Mucosa of descending colon (tissue), 3 donors: ENCODE results near the gene CISD3. TPM values are rescaled to one million over a fixed set of nuclear protein-coding genes. Genes with fewer than 3 reads are reported as not detected.

Experiments
- ATAC-seq: fragments of 200-7000 bp; cut with Tn5 transposase; one replicate; pipeline ENCODE4 v1.9.1; 2020; ENCODE audit warnings: mild to moderate bottlenecking, moderate library complexity
- DNase-seq, 3 donors: peaks; one replicate each; pipeline ENCODE4 v3.0.0-alpha.2; 2020
- H3K36me3 ChIP-seq: fragments of 200-600 bp; one replicate; pipeline ENCODE4 v1.8.0; 2021; ENCODE audit warnings: low read depth, mild to moderate bottlenecking
- H3K4me1 ChIP-seq: fragments of 200-600 bp; one replicate; pipeline ENCODE4 v1.8.0; 2021; ENCODE audit warnings: low read depth, mild to moderate bottlenecking
- H3K4me3 ChIP-seq: fragments of 200-600 bp; one replicate; pipeline ENCODE4 v1.8.0; 2021; ENCODE audit warnings: mild to moderate bottlenecking
- H3K9me3 ChIP-seq: fragments of 200-600 bp; one replicate; pipeline ENCODE4 v1.8.0; 2021; ENCODE audit warnings: mild to moderate bottlenecking
- intact Hi-C, 2 donors: fragments of 100-400 bp; cut with DNase I in 1 of 2; cut with micrococcal nuclease in 1 of 2; formaldehyde crosslinking; loops; one replicate each; pipeline versions ENCODE4 v1.11.0 to v1.11.1; 2022; cut with DNase I, micrococcal nuclease
- microRNA-seq: library from miRNA; unstranded; fragments of <30 nt; microRNA quantifications from one replicate; pipeline ENCODE4, GENCODE V29; 2019
- total RNA-seq, 3 donors: library from RNA; stranded (reverse); fragmentation: NEBNext Ultra II Directional in 2 of 3; extraction: Animal tissue kit (Norgen Biotek cat#: 25700) in 2 of 3; gene quantifications; one replicate each; pipeline versions ENCODE4 v1.2.1 to v1.2.4, GENCODE V29; 2021 to 2023
- TF ChIP-seq, protein P1 (sequence below): fragments of 200-600 bp; IDR thresholded peaks from one replicate; pipeline ENCODE4 v1.8.0; 2022; ENCODE audit warnings: antibody characterized with exemption, mild to moderate bottlenecking
- donor health status: DM: no; HTN: no; CAD: no; lungs with moderate emphysema.
- donor health status: DM: no; HTN: no; CAD: no.
- donor health status: DM: no; HTN: yes; CAD: no.

The CISD3 gene
- total RNA-seq, 3 donors from 2014 or later: 60.8 to 101 (median 91.8) TPM

DNA sequence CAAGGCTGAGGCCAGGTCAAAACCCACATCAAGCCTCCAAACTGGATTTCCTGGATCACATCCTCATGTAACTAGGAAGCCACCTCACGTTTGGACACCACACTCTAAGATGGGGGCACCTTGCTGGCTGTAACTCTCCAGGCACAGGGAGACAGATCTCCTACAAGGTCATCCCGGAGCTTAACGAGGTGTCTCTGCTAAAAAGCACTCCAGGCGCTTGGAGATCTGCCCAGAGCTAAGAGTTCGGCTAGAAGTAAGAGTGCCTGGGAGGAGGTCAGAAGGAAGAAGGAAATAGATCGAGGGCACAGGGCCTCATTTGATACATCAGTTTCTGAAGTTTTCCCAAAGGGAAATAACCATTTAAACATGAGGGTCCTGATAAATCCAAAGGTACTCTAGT lies 38.3 kb downstream of the CISD3 start:
- no peaks in the 10 kb centered on the region for H3K36me3 ChIP-seq
- ATAC-seq (no peak), DNase-seq (no peak)
- no peak overlapping the region for H3K4me3 ChIP-seq
- intact Hi-C loops: loop anchor here in 1 of 2 donors (10.0 kb wide), 1 partner anchor 46 kb away; no protein-coding TSS in a partner anchor
- H3K9me3 ChIP-seq: no peaks in the 10 kb centered on the region
- TF ChIP-seq, protein P1, sequence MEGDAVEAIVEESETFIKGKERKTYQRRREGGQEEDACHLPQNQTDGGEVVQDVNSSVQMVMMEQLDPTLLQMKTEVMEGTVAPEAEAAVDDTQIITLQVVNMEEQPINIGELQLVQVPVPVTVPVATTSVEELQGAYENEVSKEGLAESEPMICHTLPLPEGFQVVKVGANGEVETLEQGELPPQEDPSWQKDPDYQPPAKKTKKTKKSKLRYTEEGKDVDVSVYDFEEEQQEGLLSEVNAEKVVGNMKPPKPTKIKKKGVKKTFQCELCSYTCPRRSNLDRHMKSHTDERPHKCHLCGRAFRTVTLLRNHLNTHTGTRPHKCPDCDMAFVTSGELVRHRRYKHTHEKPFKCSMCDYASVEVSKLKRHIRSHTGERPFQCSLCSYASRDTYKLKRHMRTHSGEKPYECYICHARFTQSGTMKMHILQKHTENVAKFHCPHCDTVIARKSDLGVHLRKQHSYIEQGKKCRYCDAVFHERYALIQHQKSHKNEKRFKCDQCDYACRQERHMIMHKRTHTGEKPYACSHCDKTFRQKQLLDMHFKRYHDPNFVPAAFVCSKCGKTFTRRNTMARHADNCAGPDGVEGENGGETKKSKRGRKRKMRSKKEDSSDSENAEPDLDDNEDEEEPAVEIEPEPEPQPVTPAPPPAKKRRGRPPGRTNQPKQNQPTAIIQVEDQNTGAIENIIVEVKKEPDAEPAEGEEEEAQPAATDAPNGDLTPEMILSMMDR: no peak
- H3K4me1 ChIP-seq: no peaks in the 10 kb centered on the region

DNA sequence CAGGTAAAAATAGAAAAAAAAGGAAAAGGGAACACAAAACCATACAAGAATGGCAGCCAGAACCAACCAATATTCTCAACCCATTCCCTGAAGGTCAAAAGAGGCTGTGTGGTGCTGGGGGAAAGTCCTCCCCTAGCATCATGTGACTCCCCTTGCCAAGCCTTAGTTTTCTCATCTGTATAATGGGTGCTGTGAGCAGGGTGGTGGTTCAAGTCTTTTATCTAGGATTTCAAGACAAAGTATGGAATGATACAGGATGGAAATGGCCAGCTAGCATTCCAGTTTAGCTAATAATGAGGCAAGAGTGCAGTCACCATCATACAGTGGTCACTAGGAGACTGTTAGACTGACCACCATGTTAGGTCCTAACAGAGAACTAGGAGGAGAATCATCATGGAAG lies 43.1 kb downstream of the CISD3 start:
- DNase-seq (no peak), ATAC-seq (no peak)
- H3K4me3 ChIP-seq: no peak overlapping the region
- H3K9me3 ChIP-seq: no peaks in the 10 kb centered on the region
- H3K36me3 ChIP-seq: peaks cover 3% of the 10 kb centered on the region
- intact Hi-C loops: no loop called here
- TF ChIP-seq, protein P1: no peak
- no peaks in the 10 kb centered on the region for H3K4me1 ChIP-seq

DNA sequence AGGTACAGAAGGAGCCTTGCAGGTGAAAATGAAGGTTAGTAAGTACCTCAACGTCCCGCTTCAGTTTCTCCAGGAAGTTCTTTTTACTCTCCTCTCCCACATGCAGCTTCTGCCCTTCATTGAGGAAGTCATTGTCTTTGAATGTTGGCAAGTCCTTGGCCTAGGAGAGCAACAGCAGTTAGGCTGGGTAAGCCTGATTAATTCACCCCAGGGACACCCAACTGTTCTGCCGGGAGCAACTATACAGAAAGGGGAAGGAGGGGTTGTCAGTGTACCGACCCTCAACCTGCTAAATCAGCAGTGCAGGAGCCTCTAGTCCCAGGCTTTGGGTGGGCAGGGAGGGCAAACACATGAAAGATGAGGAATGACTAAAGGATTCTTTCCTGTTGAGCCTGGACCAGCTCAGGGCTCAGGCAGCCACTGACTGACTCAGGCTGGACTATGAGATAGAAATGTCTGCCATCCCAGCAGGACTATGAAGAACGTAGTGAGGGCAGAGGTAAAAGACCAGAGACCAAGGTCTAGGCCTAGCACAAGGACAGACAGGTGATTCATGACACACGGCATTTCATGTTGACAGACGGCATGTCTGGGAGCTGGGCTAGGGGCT lies 47.6 kb downstream of the CISD3 start:
- TF ChIP-seq, protein P1: no peak
- H3K4me3 ChIP-seq: no peak overlapping the region
- intact Hi-C loops: no loop called here
- DNase-seq (no peak), ATAC-seq (no peak)
- H3K4me1 ChIP-seq: no peaks in the 10 kb centered on the region
- peaks cover 24% of the 10 kb centered on the region for H3K36me3 ChIP-seq
- H3K9me3 ChIP-seq: no peaks in the 10 kb centered on the region

DNA sequence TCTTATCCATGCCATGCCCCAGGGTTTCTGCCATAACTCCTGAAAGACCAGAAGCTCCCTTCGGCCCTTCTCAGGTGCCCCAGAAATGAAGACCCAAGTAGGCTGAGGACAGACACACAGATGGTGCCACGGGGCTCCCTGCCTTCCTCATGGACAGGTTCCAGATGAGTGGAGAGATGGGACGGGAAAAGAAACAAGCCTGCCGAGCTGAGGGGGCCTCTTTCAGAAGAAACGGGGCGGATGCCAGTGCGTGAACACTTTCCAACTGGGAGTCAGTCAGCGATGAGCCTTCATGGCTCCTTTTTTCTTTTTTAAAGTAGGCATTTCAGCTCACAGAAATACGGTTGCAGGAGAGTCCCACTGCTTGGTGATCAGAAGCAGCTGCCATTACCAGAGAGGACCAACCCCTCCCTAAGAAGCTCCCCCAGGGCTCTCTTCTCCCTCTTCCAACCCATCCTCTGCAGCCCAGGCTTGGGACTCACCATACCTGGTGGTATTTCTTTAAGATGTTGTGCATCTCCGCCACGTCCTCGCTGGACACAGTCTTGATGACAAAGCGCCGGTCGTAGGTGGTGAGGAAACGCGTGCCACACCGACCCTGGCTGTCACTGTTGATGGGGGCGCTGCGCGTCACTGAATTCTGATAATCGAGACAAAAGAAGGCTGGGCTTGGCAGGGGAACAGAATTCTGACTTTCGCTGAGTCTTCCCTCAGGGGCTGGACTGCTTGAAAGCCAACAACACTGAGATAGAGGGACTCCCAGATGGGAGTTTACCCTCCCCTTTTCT lies 50.0 kb downstream of the CISD3 start:
- no peak for DNase-seq
- TF ChIP-seq, protein P1: no peak
- peaks cover 31% of the 10 kb centered on the region for H3K36me3 ChIP-seq
- no peak overlapping the region for H3K4me3 ChIP-seq
- H3K4me1 ChIP-seq: no peaks in the 10 kb centered on the region
- intact Hi-C loops: no loop called here
- ATAC-seq: no peak
- no peaks in the 10 kb centered on the region for H3K9me3 ChIP-seq

DNA sequence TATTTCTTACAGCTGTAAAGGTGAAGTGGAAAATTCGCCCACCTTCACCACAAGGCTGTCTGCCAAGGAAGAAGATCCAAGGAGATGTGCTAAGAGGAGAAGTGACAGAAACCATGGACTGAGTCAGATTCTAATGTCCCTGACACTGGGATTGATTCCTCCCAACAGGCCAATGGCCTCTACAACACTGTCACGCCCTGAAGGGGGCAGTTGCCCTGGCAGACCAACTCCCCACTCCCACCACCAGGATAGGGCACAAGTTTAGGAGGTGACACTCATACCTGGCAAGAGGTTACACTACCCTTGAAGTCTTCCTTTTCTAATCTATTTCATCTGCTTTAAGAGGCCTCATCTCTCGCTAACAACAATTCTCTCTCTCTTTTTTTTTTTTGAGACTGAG lies 53.1 kb downstream of the CISD3 start:
- no peak for ATAC-seq
- intact Hi-C loops: no loop called here
- H3K9me3 ChIP-seq: no peaks in the 10 kb centered on the region

More for the DNA sequence above, 53.1 kb downstream of the CISD3 start:
- Histone ChIP-seq H3K4me1 (no peaks in the 10 kb centered on the region), H3K4me3 (no peak overlapping the region), H3K36me3 (peaks cover 28% of the 10 kb centered on the region)
- DNase-seq: no peak
- TF ChIP-seq, protein P1: no peak

Small RNA genes within 50 kb of the gene (microRNA-seq; reads per million reads assigned to microRNA genes)
- gene MIR4726 (not detected), gene MIR4734 (not detected)

Other genes with a start within 250 kb of the CISD3 start
- 1 to 10 TPM; 2.3 to 7.0 (median 2.5) TPM for gene SRCIN1, start 124.4 kb upstream of the CISD3 start, total RNA-seq
- gene EPOP, start 55.4 kb upstream of the CISD3 start, total RNA-seq: 1 to 10 TPM in 1 of 3 donors, under 1 TPM in 1, not detected in 1; 0.75 to 1.1 TPM
- gene MLLT6, start 25.1 kb upstream of the CISD3 start, total RNA-seq: 100 to 1,000 TPM in 2 of 3 donors, 10 to 100 TPM in 1; 90.1 to 164 (median 112) TPM
- gene PCGF2, start 18.0 kb downstream of the CISD3 start, total RNA-seq: 10 to 100 TPM; 23.8 to 30.7 (median 25.5) TPM
- 100 to 1,000 TPM; 129 to 197 (median 145) TPM for gene PSMB3, start 22.4 kb downstream of the CISD3 start, total RNA-seq
- 10 to 100 TPM; 16.7 to 44.8 (median 20.6) TPM for gene PIP4K2B, start 69.2 kb downstream of the CISD3 start, total RNA-seq
- 10 to 100 TPM; 21.7 to 26.5 (median 25.6) TPM for gene CWC25, start 95.0 kb downstream of the CISD3 start, total RNA-seq
- 1,000 to 10,000 TPM in 1 of 3 donors, 100 to 1,000 TPM in 2; 838 to 1,044 (median 919) TPM for gene RPL23, start 123.4 kb downstream of the CISD3 start, total RNA-seq
- gene LASP1, start 139.7 kb downstream of the CISD3 start, total RNA-seq: 100 to 1,000 TPM; 163 to 286 (median 276) TPM
- gene FBXO47, start 237.1 kb downstream of the CISD3 start, total RNA-seq: not detected